HS-5 (cell line): ENCODE results near the gene EPHB1.

Source experiments
- DNase-seq: peaks from one replicate; pipeline ENCODE4 v3.0.0-alpha.2; 2012; ENCODE audit warnings: low read depth

EPHB1 gene

DNA sequence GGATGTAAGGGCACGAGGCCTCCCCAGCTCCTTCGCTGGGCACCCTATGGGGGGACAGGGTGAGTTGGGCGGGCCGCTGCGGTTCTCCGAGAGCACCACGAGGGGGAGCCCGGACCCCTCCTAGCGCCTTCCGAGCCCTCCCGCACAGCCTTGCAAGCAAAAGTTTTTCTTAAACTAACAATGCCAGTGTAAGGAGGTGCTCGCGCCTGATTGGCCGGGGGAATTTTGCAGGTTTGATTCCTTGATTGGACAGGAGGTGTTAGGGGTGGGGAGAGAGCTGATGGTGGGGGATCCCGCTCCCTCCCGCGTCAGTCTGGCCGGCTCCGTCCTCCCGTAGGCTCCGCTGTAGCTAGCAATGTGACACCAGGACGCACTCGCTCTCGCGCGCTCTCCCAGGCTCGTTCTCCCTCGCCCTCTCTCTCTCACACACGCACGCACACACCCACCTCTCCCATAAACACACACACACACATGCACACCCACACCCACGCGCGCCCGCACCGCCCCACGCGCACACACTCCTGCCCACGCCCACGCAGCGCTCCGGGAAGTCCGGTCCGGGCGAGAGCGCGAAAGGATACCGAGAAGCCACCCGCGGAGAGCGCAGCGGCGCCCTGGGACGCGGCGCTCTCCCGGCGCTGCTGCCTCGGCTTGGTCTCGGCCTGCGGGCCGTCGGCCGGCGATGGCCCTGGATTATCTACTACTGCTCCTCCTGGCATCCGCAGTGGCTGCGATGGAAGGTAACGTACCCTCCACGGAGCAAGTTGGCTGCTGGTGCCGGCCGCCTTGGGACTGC is at the start of gene EPHB1:
Gene EPHB1, plus strand, starts transcription at position 311 of the 796 bp plus-strand sequence.
- DNase-seq: peak; percentile 92

GRCh38 chr3:134748698-134749097 is 46.4 kb upstream of the EPHB1 start:
- DNase-seq: no peak

- no peak for DNase-seq
Observed at GRCh38 chr3:134749174-134749573, 45.9 kb upstream of the EPHB1 start.

DNA sequence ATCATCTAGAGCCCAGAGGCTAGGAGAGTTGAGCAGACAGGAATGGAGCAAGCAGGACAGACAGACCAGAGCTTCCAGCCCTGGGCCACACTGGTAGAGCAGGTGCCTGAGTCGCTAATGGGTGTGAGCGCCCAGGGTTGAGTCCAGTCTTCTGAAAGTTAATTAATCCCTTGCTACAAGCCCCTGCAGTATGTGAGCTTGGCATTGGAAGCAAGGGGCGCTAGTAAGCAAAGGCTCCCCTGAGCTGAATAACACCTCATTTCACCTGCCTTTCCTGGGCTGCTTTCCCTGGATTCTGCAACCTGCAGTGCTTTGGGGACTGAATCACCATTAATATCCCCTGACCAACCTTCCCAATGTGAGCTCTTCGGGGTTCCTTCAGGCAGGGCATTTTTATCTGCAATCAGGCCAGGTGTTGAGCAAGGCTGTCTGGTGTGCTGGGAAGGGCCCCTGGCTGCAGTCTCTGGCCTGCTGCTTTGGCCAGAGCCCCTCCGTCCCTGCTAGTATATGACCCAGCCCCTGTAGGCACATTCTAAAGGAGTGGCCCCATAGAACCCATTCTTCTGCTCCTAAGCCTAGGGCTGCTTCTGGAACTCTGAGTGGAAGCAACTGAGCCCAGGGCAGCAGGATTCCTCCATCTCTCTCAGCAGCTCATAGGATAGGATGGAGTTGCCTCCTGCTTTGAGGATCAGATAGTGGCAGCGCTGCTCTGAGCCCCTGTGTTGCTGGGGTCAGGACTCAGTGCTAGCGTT is 45.1 kb upstream of the EPHB1 start:
- DNase-seq: no peak

DNA sequence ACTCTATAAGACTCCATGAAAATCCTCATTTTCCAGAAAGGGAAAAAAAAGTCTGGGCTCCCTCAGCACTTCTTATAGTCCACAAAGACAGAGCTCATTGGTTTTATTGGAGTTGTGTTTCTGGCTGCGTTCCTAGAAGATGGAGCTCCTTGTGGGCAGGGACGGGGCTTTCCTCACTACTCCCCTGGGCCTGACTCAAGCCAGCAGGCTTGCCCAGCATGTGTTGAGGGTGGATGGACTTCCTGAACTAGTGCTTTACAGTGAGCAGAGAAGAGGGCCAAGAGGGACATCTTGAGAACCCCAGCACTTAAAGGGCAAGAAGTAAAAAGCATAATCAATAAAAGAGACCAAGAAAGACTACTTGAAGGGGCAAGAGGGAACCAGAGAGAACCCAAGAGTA is 43.2 kb upstream of the EPHB1 start:
- DNase-seq: no peak

DNA sequence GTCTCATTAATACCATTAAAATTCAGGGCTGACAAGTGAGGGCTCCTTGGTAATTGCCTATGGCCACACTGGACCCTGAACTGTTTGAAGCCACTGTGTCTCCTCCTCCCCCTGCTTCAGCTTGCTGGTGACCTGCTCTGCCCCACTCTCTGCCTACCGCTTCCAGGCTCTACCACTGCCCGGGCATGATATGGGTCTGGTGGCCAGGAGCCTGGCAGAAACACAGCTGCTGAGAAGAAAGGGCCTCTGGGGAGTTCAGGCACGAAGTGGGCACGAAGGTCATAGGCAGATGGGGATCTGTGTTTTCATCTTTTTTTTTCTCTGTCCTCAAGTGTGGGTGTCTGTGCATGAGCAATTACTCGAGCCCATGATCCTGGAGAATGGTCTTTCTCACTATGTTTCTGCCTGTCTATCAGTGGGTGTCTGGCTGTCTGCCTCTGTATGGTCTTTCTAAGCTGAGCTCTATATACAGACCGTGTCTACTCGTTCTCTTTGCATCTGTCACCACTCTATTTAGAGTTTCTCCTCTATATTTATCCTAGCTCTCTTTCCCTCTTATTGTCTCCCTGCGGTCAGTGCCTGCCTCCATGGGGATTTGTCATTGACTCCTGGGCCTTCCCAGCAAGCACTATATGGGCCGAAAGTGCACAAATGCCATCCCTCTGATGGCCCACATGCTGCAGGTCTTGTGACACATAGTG is 42.1 kb upstream of the EPHB1 start:
- DNase-seq: no peak

- no peak for DNase-seq
Observed at GRCh38 chr3:134753999-134754742, 40.9 kb upstream of the EPHB1 start.

DNA sequence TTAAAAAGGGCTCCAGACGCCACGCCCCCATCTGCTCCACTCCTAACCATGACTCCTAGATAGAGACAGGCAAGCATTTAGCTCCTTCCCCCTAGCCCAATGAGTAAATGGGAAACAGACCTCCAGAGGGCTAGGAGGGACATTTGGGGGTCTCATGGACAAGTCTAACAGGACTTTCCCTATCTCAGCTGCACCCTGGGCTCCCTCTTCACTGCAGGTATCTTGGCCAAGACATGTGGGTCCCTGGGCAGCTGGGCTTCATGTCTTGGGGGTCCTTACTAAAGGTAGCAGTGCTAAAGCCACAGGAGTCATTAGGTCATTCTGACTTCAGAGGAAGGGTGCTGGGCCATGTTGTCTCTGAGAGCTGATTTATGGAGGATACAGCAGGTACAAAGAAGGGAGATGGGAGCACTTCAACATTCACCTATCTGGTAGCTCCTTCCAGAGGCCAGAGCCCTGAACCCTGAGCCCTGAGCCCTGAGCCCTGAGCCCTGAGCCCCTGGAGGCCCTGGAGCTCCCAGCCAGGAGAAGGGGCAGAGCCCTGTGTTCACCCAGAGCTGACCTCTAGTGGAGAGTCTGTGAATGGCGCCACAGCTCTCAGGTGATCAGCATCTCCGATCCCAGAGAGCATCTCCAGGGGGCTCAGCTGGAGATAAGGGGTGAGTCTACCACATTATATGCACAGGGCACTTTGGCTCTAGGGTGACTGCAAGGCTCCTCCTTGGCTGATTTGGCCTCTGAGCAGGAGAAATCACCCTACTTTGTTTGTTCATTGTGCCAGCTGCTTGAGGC is 40.1 kb upstream of the EPHB1 start:
- peak; percentile 5 for DNase-seq

DNA sequence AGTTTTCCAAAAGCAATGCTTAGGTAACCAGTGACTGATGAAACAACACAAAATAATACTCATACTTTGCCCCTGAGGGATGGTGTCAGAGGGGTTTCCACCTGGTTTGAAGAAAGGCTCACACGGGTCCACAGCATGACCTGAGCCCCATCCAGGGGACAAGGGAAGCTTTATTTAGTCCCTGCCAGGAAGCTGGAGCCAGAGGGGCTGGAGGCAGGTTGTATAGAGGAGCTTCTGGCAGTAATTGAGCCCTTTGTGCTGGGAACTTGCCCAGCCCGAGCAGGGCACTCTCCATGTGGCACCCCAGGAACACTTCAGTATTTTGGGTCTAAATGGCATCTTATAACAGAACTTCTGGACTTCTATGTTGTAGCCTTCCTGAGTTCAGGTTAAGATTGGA is 39.2 kb upstream of the EPHB1 start:
- no peak for DNase-seq

DNA sequence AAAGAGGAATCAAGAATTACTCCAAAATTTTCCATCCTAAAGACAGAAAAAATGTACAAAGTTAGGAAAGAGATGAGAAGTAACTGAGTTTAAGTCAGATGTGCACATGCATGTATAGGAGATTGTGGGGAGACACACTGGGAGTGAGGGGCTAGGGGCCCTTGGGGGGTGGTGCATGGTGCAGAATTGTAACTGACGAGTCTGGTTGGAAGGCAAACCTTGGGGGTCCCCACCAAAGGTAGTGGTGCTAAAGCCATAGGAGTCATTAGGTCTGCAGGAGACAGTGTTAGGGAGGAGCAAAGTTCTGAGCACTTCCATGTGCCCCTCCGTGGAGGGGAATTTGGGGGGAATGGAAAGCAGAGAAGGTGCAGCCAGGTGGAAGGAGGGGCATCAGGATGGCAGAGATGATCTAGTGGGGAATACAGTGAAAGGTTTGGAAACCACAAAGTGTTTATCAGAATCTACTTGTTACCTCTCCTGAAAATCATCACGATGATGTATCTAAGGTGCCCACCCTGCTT is 37.5 kb upstream of the EPHB1 start:
- no peak for DNase-seq

DNA sequence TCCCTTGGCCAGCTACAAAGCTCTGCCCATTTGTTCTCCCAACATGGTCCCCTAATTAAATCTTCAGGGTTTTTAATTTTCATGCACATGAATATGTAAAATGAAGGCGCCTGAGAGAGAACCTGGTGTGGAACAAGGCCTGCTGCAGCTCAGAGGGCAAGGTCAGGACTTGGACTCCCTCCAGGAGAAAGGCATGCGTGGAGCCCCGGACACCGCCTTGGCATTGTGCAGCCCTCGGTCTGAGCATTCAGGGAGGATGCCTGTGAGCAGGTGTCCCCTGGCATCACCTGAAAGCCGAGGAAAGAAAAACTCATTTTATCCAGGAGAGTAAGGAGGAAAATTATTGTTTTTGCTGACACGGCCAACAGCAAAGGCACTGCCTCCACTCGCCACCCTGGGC is 33.8 kb upstream of the EPHB1 start:
- no peak for DNase-seq

DNA sequence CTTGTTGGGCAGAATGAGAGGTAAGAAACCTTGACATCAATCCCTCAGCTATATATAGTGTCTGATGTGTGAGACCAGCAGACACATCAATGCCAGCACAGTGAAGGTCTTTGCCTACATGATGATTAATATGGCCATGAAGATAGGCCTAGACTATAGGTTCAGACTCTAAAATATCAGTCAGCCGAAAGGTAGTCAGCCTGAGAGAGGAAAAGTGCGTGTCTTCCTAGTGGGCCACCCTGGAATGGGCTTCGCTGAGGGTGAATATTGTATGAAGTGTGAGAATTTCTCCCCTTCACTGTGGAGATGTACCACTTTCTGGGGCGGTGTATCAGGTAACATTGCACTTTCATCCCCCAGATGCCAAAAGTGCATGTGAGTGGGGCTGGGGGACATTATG is 33.0 kb upstream of the EPHB1 start:
- DNase-seq: no peak

DNA sequence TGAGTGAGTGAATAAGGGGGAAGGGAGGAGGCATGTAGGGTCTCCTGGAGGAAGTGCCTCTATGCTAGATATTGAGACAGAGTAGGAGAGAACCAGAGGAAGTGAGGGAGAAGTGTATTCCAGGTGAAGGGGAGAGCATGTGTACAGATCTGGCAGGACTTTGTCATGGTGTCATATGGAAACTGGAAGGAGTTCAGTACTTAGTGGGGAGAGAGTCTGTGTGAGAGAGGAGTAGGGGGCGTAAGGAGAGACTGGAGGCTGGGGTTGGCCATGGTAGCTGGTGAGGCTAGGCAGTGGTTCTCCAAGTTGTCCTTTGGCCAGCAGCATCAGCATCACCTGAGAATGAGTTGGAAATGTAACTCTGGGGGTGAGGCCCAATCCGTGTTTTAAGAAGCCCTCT is 29.6 kb upstream of the EPHB1 start:
- no peak for DNase-seq

- no peak for DNase-seq
Observed at GRCh38 chr3:134766290-134766689, 28.8 kb upstream of the EPHB1 start.

GRCh38 chr3:134768116-134768515 is 26.9 kb upstream of the EPHB1 start:
- DNase-seq: no peak

DNA sequence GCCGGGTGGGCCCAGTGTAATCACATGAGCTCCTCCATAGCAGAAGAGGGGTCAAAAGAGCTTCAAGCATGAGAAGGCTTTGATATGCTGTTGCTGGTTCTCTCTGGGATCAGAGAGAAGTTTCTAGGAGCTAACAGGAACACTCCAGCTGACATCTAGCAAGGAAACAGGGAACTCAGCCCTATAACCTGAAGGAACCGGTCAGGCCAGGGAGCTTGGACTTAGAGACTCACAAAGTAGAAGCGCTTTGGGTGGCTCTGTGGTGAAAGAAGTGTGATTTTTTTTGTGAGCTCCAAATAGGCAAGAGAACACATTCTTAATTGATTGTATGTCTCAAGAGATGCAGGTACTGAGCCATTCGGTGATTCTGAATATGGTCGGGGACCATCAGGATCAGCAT is 26.2 kb upstream of the EPHB1 start:
- no peak for DNase-seq

- no peak for DNase-seq
Observed at GRCh38 chr3:134769287-134769868, 25.7 kb upstream of the EPHB1 start.

DNA sequence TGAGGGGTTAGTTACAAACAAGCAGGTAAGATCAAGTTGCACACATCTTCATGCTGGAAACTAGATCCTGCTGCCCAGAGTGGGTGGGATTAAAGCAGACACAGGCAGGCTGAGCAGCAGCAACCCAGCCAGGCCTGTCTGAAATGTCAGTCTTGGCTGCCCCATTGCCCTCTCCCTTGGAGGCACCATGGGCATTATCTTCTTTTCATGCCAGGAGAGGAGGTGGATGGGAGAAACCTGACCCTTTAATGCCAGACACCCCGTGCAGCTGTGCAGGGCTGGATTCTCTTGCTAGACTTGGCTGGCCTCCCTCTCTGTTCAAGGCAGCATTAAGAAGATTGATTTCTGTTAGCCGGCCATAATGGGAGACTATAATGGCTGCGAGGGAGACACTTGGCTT is 23.0 kb upstream of the EPHB1 start:
- DNase-seq: no peak

GRCh38 chr3:134772591-134772990 is 22.5 kb upstream of the EPHB1 start:
- DNase-seq: no peak

DNA sequence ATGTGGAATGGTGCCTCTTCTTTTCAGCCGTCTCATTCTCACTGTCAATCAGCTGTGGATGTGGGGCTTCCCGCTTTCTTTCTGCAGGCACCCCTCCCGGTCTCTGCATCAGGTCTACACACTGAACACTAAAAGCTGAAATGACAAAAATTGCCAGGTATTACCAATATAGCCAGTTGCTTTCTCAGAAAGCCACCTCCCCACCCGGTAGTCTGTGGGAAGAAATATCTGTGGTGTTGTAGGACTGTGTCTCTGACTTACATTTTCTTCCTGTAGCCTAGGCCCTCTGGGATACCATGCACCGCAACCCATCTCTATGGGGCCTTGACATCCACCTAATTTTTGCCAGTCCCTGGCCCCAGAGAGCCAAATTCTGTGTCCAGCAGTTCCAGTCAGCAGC is 19.2 kb upstream of the EPHB1 start:
- DNase-seq: no peak

- DNase-seq: no peak
Observed at GRCh38 chr3:134776518-134776917, 18.5 kb upstream of the EPHB1 start.
